ENCODE data around the gene BMP2K. TPM values are rescaled to one million over a fixed set of nuclear protein-coding genes. Genes with fewer than 3 reads are reported as not detected.

Gene BMP2K
- total and polyA plus RNA-seq, 2 of the 8 experiments (the other 6 are each of a cell fraction or from before 2014, with no cell fraction given), result 15.6 to 24.1 TPM

GRCh38 chr4:78756776-78757175 lies 19.4 kb upstream of the BMP2K start:
- H3K9ac ChIP-seq (replicated peaks in 1 of 4; ENCODE audit: extremely low read depth in 1 of 4, low read depth in 3 of 4, low read length in 3 of 4), result no peak overlapping the region
- H3K9me3 ChIP-seq (ENCODE audit: insufficient read depth in 2 of 2, low read depth in 1 of 2, low read length in 1 of 2), result no peaks in the 10 kb centered on the region
- no peak overlapping the region for H2BK120ac ChIP-seq (replicated peaks; ENCODE audit: low read depth, low read length)
- no peak overlapping the region for H2BK20ac ChIP-seq (ENCODE audit: low read length)
- H4K8ac ChIP-seq (ENCODE audit: extremely low read depth, insufficient read depth, low read length), result no peak overlapping the region
- H3K4ac ChIP-seq (replicated peaks; ENCODE audit: insufficient read length, low read depth, low read length), result no peak overlapping the region
- no peak overlapping the region for H2BK15ac ChIP-seq (ENCODE audit: low read length)
- H3K27me3 ChIP-seq (replicated peaks in 1 of 4; ENCODE audit: control insufficient read depth in 3 of 4, extremely low read depth in 1 of 4, insufficient read depth in 3 of 4, low read length in 3 of 4), result no peaks in the 10 kb centered on the region
- no peak for FAIRE-seq
- no peak overlapping the region for H3K56ac ChIP-seq (replicated peaks; ENCODE audit: insufficient read length, low read depth, low read length)
- H2AK5ac ChIP-seq (ENCODE audit: low read depth, low read length), result no peak overlapping the region
- no peaks in the 10 kb centered on the region for H3K79me1 ChIP-seq (ENCODE audit: low read depth, low read length)
- ChIA-PET POLR2A (ENCODE audit: partially characterized antibody) (no interaction called here), CTCF (ENCODE audit: partially characterized antibody) (interaction anchor here (1.6 to 2.4 kb wide), 2 partner anchors 12 to 87 kb away, joined by 3 to 5 read pairs; no protein-coding TSS in a partner anchor)
- no peak overlapping the region for H3K4me2 ChIP-seq (ENCODE audit: insufficient read depth in 1 of 2, low read depth in 2 of 2, low read length in 2 of 2)
- H4K91ac ChIP-seq (replicated peaks; ENCODE audit: insufficient read length, low read length), result no peak overlapping the region
- H3K14ac ChIP-seq (ENCODE audit: insufficient read length), result no peak overlapping the region
- H3K18ac ChIP-seq (ENCODE audit: extremely low read depth, low read length), result no peak overlapping the region
- no peak overlapping the region for H4K5ac ChIP-seq (ENCODE audit: insufficient read length, low read depth, low read length)
- no peaks in the 10 kb centered on the region for H3K23me2 ChIP-seq (ENCODE audit: low read depth, low read length)
- H3K27ac ChIP-seq (ENCODE audit: low read depth, low read length), result no peak overlapping the region
- H3K23ac ChIP-seq (ENCODE audit: insufficient read length), result no peak overlapping the region
- 94% methylated on average over 1 of the region's 1 CpG; no CpG with 5 or more reads in 1 of the 2 experiments for WGBS, 2 experiments (ENCODE audit: extremely low coverage in 1 of 2, insufficient coverage in 1 of 2, insufficient read length in 1 of 2, insufficient replicate concordance in 2 of 2, low coverage in 1 of 2, low lambda C conversion rate in 2 of 2, missing lambda C conversion rate in 1 of 2)
- no peaks in the 10 kb centered on the region for H3K79me2 ChIP-seq (ENCODE audit: control insufficient read depth in 1 of 2, insufficient read depth in 2 of 2, low read length in 2 of 2)
- H3K4me3 ChIP-seq (ENCODE audit: extremely low read depth in 1 of 4, insufficient read depth in 2 of 4, low read depth in 3 of 4, low read length in 4 of 4), result no peak overlapping the region
- no peak overlapping the region for H2BK5ac ChIP-seq (ENCODE audit: low read depth, low read length)
- TF ChIP-seq CHD1 (IDR thresholded peaks at IDR 0.05; ENCODE audit: low read depth, low read length) (no peak), ATF2 (IDR thresholded peaks at IDR 0.05; ENCODE audit: low read length) (no peak), CBX5 (IDR thresholded peaks at IDR 0.05; ENCODE audit: low read depth, low read length) (no peak)
- no peak for DNase-seq (ENCODE audit: low read depth in 1 of 2, low spot score in 2 of 2)
- H2AFZ ChIP-seq (ENCODE audit: low read length), result no peak overlapping the region
- H4K20me1 ChIP-seq (replicated peaks in 1 of 2; ENCODE audit: control insufficient read depth in 1 of 2, insufficient read depth in 2 of 2, low read length in 2 of 2), result no peaks in the 10 kb centered on the region
- no peak overlapping the region for H2BK12ac ChIP-seq (ENCODE audit: low read depth, low read length)
- no peaks in the 10 kb centered on the region for H3K4me1 ChIP-seq (replicated peaks in 1 of 4; ENCODE audit: control insufficient read depth in 3 of 4, insufficient read depth in 4 of 4, low read length in 3 of 4)
- H3K36me3 ChIP-seq (ENCODE audit: control insufficient read depth in 2 of 4, insufficient read depth in 4 of 4, low read length in 3 of 4), result no peaks in the 10 kb centered on the region
